ENCODE measurements around the gene CD99L2.

DNA sequence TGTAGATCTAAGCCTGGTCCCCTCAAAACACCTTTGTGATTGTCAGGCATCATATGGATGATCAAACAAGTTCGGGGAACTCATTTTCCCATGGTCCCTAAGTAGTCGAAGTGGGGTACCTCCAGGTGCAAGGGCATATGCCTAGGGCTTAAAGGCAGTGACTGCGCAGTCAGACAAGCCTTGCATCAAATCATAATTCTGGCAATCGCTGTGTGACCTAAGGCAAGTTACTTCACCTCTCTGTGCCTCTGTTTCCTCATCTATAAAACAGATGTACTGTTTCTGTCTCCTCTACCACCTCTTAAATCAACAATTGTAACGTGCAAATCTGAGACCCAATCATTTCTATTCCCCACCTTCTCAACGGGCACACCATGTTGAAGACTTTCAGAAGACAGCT lies 1.8 kb downstream of the CD99L2 start:
- TF ChIP-seq POLR2AphosphoS2 (IDR thresholded peaks at IDR 0.05; ENCODE audit: low read depth, low read length) (no peak), CTCF (IDR thresholded peaks at IDR 0.05 in 2 of 3, conservative IDR thresholded peaks at IDR 0.05 in 1 of 3; ENCODE audit: control insufficient read depth in 2 of 3, extremely low read depth in 1 of 3, insufficient read depth in 1 of 3, low read depth in 3 of 3, low read length in 3 of 3) (no peak), BCL3 (IDR thresholded peaks at IDR 0.05; ENCODE audit: borderline replicate concordance, insufficient read depth, low read depth, low read length, poor library complexity, severe bottlenecking) (no peak), TARDBP (IDR thresholded peaks at IDR 0.05; ENCODE audit: borderline replicate concordance) (no peak), IRF3 (IDR thresholded peaks at IDR 0.05) (no peak)

Data from GM12878 (cell line).